Mesendoderm (in vitro differentiated cells): ENCODE measurements around the gene LHX3.

Source experiments
- DNase-seq: peaks from one replicate; pipeline ENCODE4 v3.0.0; 2013
- H2AK5ac ChIP-seq: 2 replicates; pipeline ENCODE4 v1.6.1; 2013; ENCODE audit warnings: low read length, inconsistent platforms
- H2BK120ac ChIP-seq: 2 replicates; pipeline ENCODE4 v1.6.1; 2013; ENCODE audit warnings: low read depth, mild to moderate bottlenecking, low read length, moderate library complexity, mixed read lengths
- H2BK15ac ChIP-seq: replicated peaks from 2 replicates; pipeline ENCODE4 v1.6.1; 2013; ENCODE audit warnings: low read depth, mild to moderate bottlenecking, moderate library complexity
- H2BK5ac ChIP-seq: 2 replicates; pipeline ENCODE4 v1.6.1; 2013; ENCODE audit warnings: low read length, inconsistent platforms
- H3K18ac ChIP-seq: 2 replicates; pipeline ENCODE4 v1.6.1; 2013; ENCODE audit warnings: mild to moderate bottlenecking, low read length, mixed read lengths
- H3K23ac ChIP-seq: one replicate; pipeline ENCODE4 v1.6.1; 2013; ENCODE audit warnings: low read length
- H3K27ac ChIP-seq: 2 replicates; pipeline ENCODE4 v1.5.1; 2013; ENCODE audit warnings: low read depth, mild to moderate bottlenecking, inconsistent platforms, low read length, moderate library complexity
- H3K27me3 ChIP-seq: 2 replicates; pipeline ENCODE4 v1.6.1; 2013; ENCODE audit warnings: low read length, control low read depth, mild to moderate bottlenecking, inconsistent platforms; ENCODE audit not compliant: insufficient read depth, poor library complexity
- H3K36me3 ChIP-seq: 2 replicates; pipeline ENCODE4 v1.6.1; 2013; ENCODE audit warnings: low read length, inconsistent platforms; ENCODE audit not compliant: control insufficient read depth, insufficient read depth
- H3K4ac ChIP-seq: one replicate; pipeline ENCODE4 v1.6.1; 2013; ENCODE audit warnings: low read depth, mild to moderate bottlenecking, low read length, moderate library complexity
- H3K4me1 ChIP-seq: 2 replicates; pipeline ENCODE4 v1.6.1; 2013; ENCODE audit warnings: low read depth, low read length, inconsistent platforms; ENCODE audit not compliant: control insufficient read depth
- H3K4me2 ChIP-seq: 2 replicates; pipeline ENCODE4 v1.6.1; 2013; ENCODE audit warnings: low read length
- H3K4me3 ChIP-seq: 2 replicates; pipeline ENCODE4 v1.5.1; 2013; ENCODE audit warnings: mild to moderate bottlenecking, low read length
- H3K56ac ChIP-seq: one replicate; pipeline ENCODE4 v1.6.1; 2013; ENCODE audit warnings: low read length
- H3K79me1 ChIP-seq: 2 replicates; pipeline ENCODE4 v1.6.1; 2013; ENCODE audit warnings: low read length, inconsistent platforms
- H3K79me2 ChIP-seq: 2 replicates; pipeline ENCODE4 v1.6.1; 2013; ENCODE audit warnings: mild to moderate bottlenecking, low read length; ENCODE audit not compliant: control insufficient read depth, insufficient read depth
- H3K9ac ChIP-seq: 2 replicates; pipeline ENCODE4 v1.6.1; 2013; ENCODE audit warnings: low read length, inconsistent platforms
- H4K5ac ChIP-seq: one replicate; pipeline ENCODE4 v1.6.1; 2013; ENCODE audit warnings: low read length
- H4K8ac ChIP-seq: one replicate; pipeline ENCODE4 v1.6.1; 2013; ENCODE audit warnings: low read depth, mild to moderate bottlenecking, control low read depth, low read length, moderate library complexity
- WGBS: extraction: QIAGEN DNeasy Blood & Tissue Kit; methylation state at CpG from one replicate; pipeline ENCODE4 v1.1.7; 2013; ENCODE audit warnings: low lambda C conversion rate, missing lambda C conversion rate; ENCODE audit not compliant: insufficient coverage; ENCODE audit errors: extremely low coverage; 5-methylcytosine and 5-hydroxymethylcytosine counted together

Gene LHX3

GRCh38 chr9:136209786-136210185 is 4.9 kb upstream of the LHX3 start:
- H3K4me2 ChIP-seq = no peak overlapping the region
- H3K4me1 ChIP-seq = no peaks in the 10 kb centered on the region
- no peak overlapping the region for H3K23ac ChIP-seq
- no peak overlapping the region for H2BK5ac ChIP-seq
- H3K79me1 ChIP-seq = no peaks in the 10 kb centered on the region
- no peak overlapping the region for H2AK5ac ChIP-seq
- no peaks in the 10 kb centered on the region for H3K36me3 ChIP-seq
- no peak for DNase-seq
- no peak overlapping the region for H4K8ac ChIP-seq
- H3K9ac ChIP-seq = no peak overlapping the region
- no peak overlapping the region for H4K5ac ChIP-seq
- no peak overlapping the region for H3K4me3 ChIP-seq
- no peak overlapping the region for H2BK120ac ChIP-seq
- no CpG with 5 or more reads among the region's 17 CpGs for WGBS
- H3K56ac ChIP-seq = no peak overlapping the region
- H3K27me3 ChIP-seq = peaks cover 1% of the 10 kb centered on the region
- no peak overlapping the region for H3K18ac ChIP-seq
- no peak overlapping the region for H3K4ac ChIP-seq
- H3K27ac ChIP-seq = no peak overlapping the region
- H2BK15ac ChIP-seq = no peak overlapping the region
- H3K79me2 ChIP-seq = no peaks in the 10 kb centered on the region

- no CpG with 5 or more reads among the region's 17 CpGs for WGBS
These were observed 4.3 kb upstream of the LHX3 start for GRCh38 chr9:136209232-136209631.

GRCh38 chr9:136208675-136209074 is 3.7 kb upstream of the LHX3 start:
- Histone ChIP-seq H3K4ac (no peak overlapping the region), H3K4me2 (no peak overlapping the region), H2BK15ac (no peak overlapping the region), H3K79me1 (no peaks in the 10 kb centered on the region), H3K27me3 (peaks cover 12% of the 10 kb centered on the region), H3K4me1 (no peaks in the 10 kb centered on the region), H2BK120ac (no peak overlapping the region), H2BK5ac (no peak overlapping the region), H3K79me2 (no peaks in the 10 kb centered on the region), H3K36me3 (no peaks in the 10 kb centered on the region), H3K56ac (no peak overlapping the region), H3K4me3 (no peak overlapping the region), H4K5ac (no peak overlapping the region), H2AK5ac (no peak overlapping the region), H3K9ac (no peak overlapping the region), H4K8ac (no peak overlapping the region), H3K18ac (no peak overlapping the region), H3K27ac (no peak overlapping the region), H3K23ac (no peak overlapping the region)
- WGBS = no CpG with 5 or more reads among the region's 17 CpGs
- DNase-seq = no peak

More at GRCh38 chr9:136209232-136209631, 4.3 kb upstream of the LHX3 start:
- Histone ChIP-seq H2BK120ac (no peak overlapping the region), H3K79me2 (no peaks in the 10 kb centered on the region), H2BK5ac (no peak overlapping the region), H3K18ac (no peak overlapping the region), H3K27me3 (peaks cover 7% of the 10 kb centered on the region), H3K9ac (no peak overlapping the region), H2BK15ac (no peak overlapping the region), H4K5ac (no peak overlapping the region), H3K56ac (no peak overlapping the region), H3K4ac (no peak overlapping the region), H3K27ac (no peak overlapping the region), H3K4me1 (no peaks in the 10 kb centered on the region), H4K8ac (no peak overlapping the region), H2AK5ac (no peak overlapping the region), H3K23ac (no peak overlapping the region), H3K4me3 (no peak overlapping the region), H3K79me1 (no peaks in the 10 kb centered on the region), H3K36me3 (no peaks in the 10 kb centered on the region), H3K4me2 (no peak overlapping the region)
- DNase-seq = no peak

GRCh38 chr9:136207616-136208015 is 2.7 kb upstream of the LHX3 start:
- Histone ChIP-seq H2BK5ac (no peak overlapping the region), H3K56ac (no peak overlapping the region), H4K8ac (no peak overlapping the region), H3K4me3 (no peak overlapping the region), H3K4me1 (no peaks in the 10 kb centered on the region), H3K4me2 (no peak overlapping the region), H3K79me1 (no peaks in the 10 kb centered on the region), H3K18ac (no peak overlapping the region), H3K36me3 (no peaks in the 10 kb centered on the region), H2BK15ac (no peak overlapping the region), H3K23ac (no peak overlapping the region), H2AK5ac (no peak overlapping the region), H2BK120ac (no peak overlapping the region), H3K4ac (no peak overlapping the region), H4K5ac (no peak overlapping the region), H3K9ac (no peak overlapping the region), H3K79me2 (no peaks in the 10 kb centered on the region), H3K27ac (no peak overlapping the region), H3K27me3 (peaks cover 21% of the 10 kb centered on the region)
- no peak for DNase-seq
- WGBS = no CpG with 5 or more reads among the region's 9 CpGs

- H3K36me3 ChIP-seq = no peaks in the 10 kb centered on the region
- no peak overlapping the region for H4K8ac ChIP-seq
- no peaks in the 10 kb centered on the region for H3K4me1 ChIP-seq
- no CpG with 5 or more reads among the region's 16 CpGs for WGBS
- no peak overlapping the region for H2BK120ac ChIP-seq
- H3K9ac ChIP-seq = no peak overlapping the region
- no peak overlapping the region for H2BK15ac ChIP-seq
- H3K27me3 ChIP-seq = peaks cover 29% of the 10 kb centered on the region
- H2AK5ac ChIP-seq = no peak overlapping the region
- H4K5ac ChIP-seq = no peak overlapping the region
- no peak overlapping the region for H3K23ac ChIP-seq
- no peak overlapping the region for H2BK5ac ChIP-seq
- no peak overlapping the region for H3K4ac ChIP-seq
- no peak overlapping the region for H3K4me3 ChIP-seq
- no peak overlapping the region for H3K27ac ChIP-seq
- H3K79me2 ChIP-seq = no peaks in the 10 kb centered on the region
- no peaks in the 10 kb centered on the region for H3K79me1 ChIP-seq
- H3K56ac ChIP-seq = no peak overlapping the region
- no peak overlapping the region for H3K4me2 ChIP-seq
- DNase-seq = no peak
- H3K18ac ChIP-seq = no peak overlapping the region
These were observed 1.8 kb upstream of the LHX3 start for GRCh38 chr9:136206602-136207275.

- peaks cover 39% of the 10 kb centered on the region for H3K27me3 ChIP-seq
These were observed 722 bp upstream of the LHX3 start for GRCh38 chr9:136205707-136205992.

More at GRCh38 chr9:136205707-136205992, 722 bp upstream of the LHX3 start:
- Histone ChIP-seq H2BK5ac (no peak overlapping the region), H3K36me3 (no peaks in the 10 kb centered on the region), H3K4me1 (no peaks in the 10 kb centered on the region), H2BK120ac (no peak overlapping the region), H3K27ac (no peak overlapping the region), H2BK15ac (no peak overlapping the region), H3K4ac (no peak overlapping the region), H3K4me2 (no peak overlapping the region), H4K5ac (no peak overlapping the region), H3K79me1 (no peaks in the 10 kb centered on the region), H3K4me3 (no peak overlapping the region), H3K9ac (no peak overlapping the region), H3K18ac (no peak overlapping the region), H2AK5ac (no peak overlapping the region), H3K79me2 (no peaks in the 10 kb centered on the region), H3K23ac (no peak overlapping the region), H3K56ac (no peak overlapping the region), H4K8ac (no peak overlapping the region)
- WGBS = no CpG with 5 or more reads among the region's 5 CpGs
- no peak for DNase-seq
